Measurements from ENCODE around the gene CDC14A.

The CDC14A gene

GRCh38 chr1:100456880-100457279, 104.6 kb downstream of the CDC14A start:
- no peak for DNase-seq

GRCh38 chr1:100457683-100458082, 105.4 kb downstream of the CDC14A start:
- no peak for DNase-seq

- no peak for DNase-seq
Measured at GRCh38 chr1:100458661-100459357, 106.5 kb downstream of the CDC14A start.

- peak; percentile 60 for DNase-seq
Measured at GRCh38 chr1:100459358-100460114, 107.2 kb downstream of the CDC14A start.

GRCh38 chr1:100461222-100461621, 108.9 kb downstream of the CDC14A start:
- no peak for DNase-seq

- no peak for DNase-seq
Measured at GRCh38 chr1:100462326-100463025, 110.2 kb downstream of the CDC14A start.

GRCh38 chr1:100463791-100464424, 111.6 kb downstream of the CDC14A start:
- DNase-seq, result no peak

- no peak for DNase-seq
Measured at GRCh38 chr1:100469578-100469977, 117.3 kb downstream of the CDC14A start.

- DNase-seq, result no peak
Measured at GRCh38 chr1:100474834-100475233, 122.5 kb downstream of the CDC14A start.

GRCh38 chr1:100476735-100477290, 124.5 kb downstream of the CDC14A start:
- DNase-seq, result no peak

- no peak for DNase-seq
Measured at GRCh38 chr1:100478816-100479215, 126.5 kb downstream of the CDC14A start.

GRCh38 chr1:100479620-100480338, 127.5 kb downstream of the CDC14A start:
- no peak for DNase-seq

- DNase-seq, result no peak
Measured at GRCh38 chr1:100481303-100481702, 129.0 kb downstream of the CDC14A start.

- DNase-seq, result no peak
Measured at GRCh38 chr1:100482167-100482566, 129.9 kb downstream of the CDC14A start.

- DNase-seq, result no peak
Measured at GRCh38 chr1:100482748-100483147, 130.4 kb downstream of the CDC14A start.

GRCh38 chr1:100483230-100483629, 130.9 kb downstream of the CDC14A start:
- DNase-seq, result no peak

- no peak for DNase-seq
Measured at GRCh38 chr1:100485855-100486258, 133.6 kb downstream of the CDC14A start.

- DNase-seq, result no peak
Measured at GRCh38 chr1:100494393-100495084, 142.2 kb downstream of the CDC14A start.

GRCh38 chr1:100496896-100497295, 144.6 kb downstream of the CDC14A start:
- no peak for DNase-seq

- no peak for DNase-seq
Measured at GRCh38 chr1:100497796-100498195, 145.5 kb downstream of the CDC14A start.

GRCh38 chr1:100499194-100499811, 147.0 kb downstream of the CDC14A start:
- no peak for DNase-seq
